Body of pancreas (tissue), 4 donors: ENCODE results near the gene OXCT2.
"Not testable (repeated sequence)": the region's sequence is repeated elsewhere in the genome, so short reads cannot be mapped to it uniquely, and the experiment has no call there.

Experiments
- POLR2A ChIP-seq, 3 donors: fragments of 450-650 bp; IDR thresholded peaks; one replicate each; pipeline ENCODE4 v1.6.1; 2016; ENCODE audit warnings: antibody characterized with exemption in 3 of 3, mild to moderate bottlenecking in 2 of 3
- TF ChIP-seq, protein P1 (sequence below), 7 experiments: fragments of 450-650 bp in 4 of 7; fragments of 200-600 bp in 3 of 7; sonication (generic) in 3 of 7; IDR thresholded peaks; one replicate each; pipeline ENCODE4 v1.5.1; 2016 to 2019; ENCODE audit warnings: antibody characterized with exemption in 7 of 7

DNA sequence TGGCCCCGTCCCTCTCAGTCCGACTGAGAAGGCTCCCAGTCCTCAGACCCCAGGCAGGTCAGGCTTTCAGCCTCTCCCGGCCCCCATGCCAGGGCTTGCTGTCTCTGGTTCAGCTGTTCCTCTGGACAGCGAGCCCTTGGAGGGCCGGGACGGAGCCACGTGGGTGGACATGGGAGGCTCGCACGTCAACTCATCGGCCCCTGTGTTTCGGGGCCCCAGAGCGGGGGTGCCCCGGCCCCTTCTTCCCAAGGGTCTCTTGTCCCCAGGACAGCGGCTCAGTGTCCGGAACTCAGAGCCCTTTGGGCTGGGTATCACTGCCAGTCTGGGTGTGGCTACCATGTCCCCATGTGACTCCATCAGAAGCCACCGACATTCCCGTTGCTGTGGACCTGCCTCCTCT lies 6.7 kb upstream of the OXCT2 start:
- TF ChIP-seq, protein P1, sequence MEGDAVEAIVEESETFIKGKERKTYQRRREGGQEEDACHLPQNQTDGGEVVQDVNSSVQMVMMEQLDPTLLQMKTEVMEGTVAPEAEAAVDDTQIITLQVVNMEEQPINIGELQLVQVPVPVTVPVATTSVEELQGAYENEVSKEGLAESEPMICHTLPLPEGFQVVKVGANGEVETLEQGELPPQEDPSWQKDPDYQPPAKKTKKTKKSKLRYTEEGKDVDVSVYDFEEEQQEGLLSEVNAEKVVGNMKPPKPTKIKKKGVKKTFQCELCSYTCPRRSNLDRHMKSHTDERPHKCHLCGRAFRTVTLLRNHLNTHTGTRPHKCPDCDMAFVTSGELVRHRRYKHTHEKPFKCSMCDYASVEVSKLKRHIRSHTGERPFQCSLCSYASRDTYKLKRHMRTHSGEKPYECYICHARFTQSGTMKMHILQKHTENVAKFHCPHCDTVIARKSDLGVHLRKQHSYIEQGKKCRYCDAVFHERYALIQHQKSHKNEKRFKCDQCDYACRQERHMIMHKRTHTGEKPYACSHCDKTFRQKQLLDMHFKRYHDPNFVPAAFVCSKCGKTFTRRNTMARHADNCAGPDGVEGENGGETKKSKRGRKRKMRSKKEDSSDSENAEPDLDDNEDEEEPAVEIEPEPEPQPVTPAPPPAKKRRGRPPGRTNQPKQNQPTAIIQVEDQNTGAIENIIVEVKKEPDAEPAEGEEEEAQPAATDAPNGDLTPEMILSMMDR (IDR thresholded peaks at IDR 0.05), result not testable (repeated sequence)
- not testable (repeated sequence) for TF ChIP-seq POLR2A (IDR thresholded peaks at IDR 0.05)
